HG02870 (cell line): ENCODE results near the gene ERN1.
"Not testable (repeated sequence)": the region's sequence is repeated elsewhere in the genome, so short reads cannot be mapped to it uniquely, and the experiment has no call there.

Experiments
- ATAC-seq: cut with Tn5 transposase; IDR thresholded peaks from one replicate; pipeline ENCODE4 v1.9.1; 2021; ENCODE audit warnings: mild to moderate bottlenecking, moderate library complexity; ENCODE audit not compliant: unreplicated experiment

Gene ERN1

DNA sequence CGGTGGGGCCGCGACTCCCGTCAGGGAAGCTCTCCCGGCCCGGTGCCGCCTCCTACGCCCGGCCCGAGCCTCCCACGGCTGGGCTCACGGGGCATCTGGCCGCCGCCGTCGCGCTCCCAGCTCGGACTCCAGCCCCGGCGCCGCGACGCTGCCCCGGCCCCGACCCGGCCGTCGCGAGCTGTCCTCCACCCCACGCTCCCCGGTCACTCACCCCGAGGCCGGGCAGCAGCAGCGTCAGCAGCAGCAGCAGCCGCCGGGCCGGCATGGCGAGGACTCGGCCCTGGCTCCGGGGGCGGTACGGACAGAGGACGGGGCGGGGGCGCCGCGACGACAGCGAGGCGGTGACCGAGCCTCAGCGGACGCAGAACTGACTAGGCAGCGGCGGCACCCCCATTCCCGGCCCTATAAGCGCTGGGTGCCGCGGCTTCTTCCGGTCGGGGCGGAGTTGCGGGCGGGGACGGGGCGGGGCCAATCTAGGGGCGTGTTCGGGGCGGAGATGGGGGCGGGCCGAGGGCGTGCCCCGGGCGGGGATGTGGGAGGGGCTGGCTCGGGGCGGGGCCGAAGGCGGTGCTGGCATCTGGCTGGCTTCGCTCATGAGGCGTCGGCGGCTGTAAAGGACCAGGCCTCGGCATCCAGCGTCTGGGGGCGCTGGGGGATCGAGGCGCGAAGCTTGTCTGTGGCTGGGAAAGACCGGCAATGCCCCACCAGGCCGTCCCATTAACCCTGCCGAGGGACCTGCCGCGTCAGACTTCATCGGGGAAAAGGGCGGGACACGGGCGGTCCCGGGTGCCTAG lies at the start of gene ERN1:
ERN1 (minus strand) TSS at position 380 of the 794 bp plus-strand sequence; CDS start at position 265, 115 bp downstream.
- ATAC-seq = peak; percentile 69

DNA sequence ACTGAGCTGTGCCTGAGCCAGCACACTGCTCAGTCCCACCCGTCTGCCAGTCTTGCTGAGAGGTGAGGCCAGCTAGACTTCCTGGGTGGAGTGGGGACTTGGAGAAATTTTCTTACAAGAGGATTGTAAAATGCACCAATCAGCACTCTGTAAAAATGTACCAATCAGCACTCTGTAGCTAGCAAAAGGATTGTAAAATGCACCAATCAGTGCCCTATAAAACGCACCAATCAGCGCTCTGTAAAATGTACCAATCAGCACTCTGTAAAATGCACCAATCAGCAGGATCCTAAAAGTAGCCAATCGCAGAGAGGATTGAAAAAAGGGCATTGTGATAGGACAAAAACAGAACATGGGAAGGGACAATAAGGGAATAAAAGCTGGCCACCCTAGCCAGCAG lies 49.1 kb upstream of the ERN1 start:
- ATAC-seq = not testable (repeated sequence)

DNA sequence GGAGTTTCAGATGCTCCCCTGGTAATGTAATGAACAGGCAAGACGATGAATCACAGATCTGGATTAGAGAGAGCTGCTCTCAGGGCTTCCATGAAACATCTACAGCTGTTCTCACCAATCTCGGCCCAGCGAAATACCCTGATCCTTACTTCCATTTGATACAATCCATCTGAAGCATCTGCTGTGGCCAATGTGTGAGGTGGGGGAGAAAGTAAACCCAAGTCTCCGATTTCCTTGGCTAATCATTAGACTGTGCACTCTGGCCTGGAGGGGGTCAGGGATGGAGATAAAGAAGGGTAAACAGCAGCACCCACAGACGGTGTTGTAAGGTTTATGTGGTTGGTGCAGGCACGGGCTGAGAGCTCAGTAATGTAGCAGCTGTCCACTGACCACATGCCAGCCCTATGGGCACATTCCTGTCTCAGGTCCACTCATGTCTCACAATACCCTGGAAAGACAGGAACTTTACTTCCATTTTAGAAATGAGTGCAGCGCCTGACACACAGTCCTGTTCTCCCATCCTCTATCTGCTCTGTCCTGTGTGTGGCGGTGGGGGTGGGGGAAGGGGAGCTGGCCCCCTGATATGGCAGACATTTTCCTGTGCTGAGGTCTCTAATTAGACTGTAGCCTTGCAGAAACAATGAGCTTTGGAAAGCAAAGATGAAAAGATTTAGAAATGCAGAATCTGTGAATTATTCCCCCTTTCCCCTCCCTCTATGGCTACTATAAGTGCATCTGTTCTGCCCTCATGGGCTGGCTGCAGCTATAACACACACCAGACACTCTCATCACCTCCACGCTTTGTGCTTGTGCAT lies 48.3 kb upstream of the ERN1 start:
- ATAC-seq = no peak

DNA sequence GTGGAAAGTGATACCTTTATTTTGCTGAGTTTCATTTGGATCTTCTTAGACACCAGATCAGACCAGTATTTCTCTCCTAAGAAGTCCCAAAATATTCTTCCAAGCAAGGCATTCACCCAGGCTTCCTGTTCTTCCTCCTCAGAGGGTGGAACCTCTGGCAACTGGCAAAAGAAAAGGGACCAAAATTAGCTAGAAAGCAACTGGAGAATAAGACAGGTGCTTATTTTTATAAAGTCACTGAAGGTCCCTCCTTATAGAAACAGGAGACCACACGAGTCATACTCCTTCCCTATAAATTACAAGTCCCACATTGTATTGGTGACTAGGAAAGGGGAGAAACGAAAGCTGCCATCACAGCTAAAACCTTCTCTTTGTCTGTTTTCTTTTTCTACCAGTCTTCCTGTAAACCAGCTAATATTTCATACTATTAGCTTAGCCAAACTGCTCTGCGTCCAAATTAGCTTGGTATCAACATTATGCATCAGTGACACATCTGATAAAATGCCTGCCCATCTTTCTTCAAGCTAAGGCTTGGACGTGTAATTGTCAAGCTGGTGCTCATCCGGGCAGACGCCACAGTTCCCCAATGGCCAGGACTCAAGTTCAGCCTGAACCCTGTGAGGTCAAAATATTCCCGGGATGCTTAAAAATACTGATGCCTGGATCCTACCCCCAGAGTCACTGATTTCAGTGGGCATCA lies 47.5 kb upstream of the ERN1 start:
- no peak for ATAC-seq

DNA sequence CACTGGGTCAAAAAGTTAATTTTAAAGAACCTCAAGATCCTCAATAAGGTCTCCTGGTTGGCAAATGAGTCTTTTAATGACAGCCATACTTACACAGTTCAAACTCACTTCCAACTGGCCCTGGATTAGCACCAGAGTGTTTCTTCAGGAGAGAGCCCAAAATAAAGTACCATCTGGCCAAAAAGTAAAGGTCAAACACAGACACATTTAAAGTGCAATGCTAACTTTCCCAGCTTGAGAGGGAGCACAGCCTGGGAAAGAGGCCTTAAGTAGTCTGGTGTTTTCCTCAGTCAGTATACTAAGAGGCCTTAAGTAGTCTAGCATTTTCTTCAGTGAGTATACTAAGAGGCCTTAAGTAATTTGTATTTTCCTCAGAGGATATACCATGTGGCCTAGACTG lies 46.6 kb upstream of the ERN1 start:
- ATAC-seq = no peak

DNA sequence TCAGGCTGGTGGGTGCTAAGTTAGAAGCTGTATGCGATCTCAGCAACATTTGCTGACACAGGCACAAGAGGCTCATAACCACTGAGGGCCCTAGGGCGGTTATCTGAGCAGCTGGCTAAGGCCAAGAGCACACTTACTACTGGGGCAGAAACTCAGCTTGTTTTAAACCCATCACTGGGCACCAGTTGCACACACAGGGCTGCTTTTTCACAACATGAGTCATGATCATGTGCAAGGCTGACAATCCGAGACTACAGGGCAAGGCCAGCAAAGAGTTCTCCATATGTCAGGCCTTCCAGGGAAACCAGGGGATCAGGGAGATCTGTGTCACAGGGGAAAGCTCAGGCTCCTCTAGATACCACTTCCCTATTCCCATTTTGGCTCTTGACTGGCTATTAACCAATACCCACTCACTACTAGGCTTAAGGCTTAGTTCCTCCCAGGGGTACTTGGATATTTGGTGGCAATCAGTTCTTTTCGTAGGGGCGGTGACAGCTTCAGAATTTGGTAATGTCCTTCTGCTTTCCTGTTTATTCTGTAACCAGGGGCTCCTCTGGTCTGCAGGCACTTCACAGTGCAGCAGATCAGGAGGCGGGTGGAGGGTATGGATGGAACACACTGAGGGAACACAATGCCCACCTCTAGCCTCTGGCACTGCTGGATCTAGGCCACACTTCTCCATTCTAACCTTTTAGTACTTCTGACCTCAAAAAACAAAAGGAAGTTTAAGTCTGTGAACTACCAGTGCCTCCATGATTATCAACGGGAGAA lies 44.9 kb upstream of the ERN1 start:
- ATAC-seq = no peak

DNA sequence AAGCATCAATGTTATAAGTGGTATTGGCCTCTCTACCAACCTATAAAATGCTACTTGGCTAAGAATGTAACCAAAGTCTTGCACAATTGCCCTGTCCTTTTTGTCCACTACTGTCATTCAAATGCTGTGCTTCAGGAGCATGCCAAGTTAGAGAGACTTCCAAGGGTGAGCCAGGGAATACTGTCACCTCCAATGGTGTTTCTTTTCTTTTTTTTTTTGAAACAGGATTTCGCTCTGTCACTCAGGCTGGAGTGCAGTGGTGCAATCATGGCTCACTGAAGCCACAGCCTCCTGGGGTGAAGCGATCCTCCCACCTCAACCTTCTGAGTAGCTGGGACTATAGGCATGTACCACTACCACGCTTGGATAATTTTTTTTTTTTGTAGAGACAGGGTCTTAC lies 43.7 kb upstream of the ERN1 start:
- ATAC-seq = no peak

DNA sequence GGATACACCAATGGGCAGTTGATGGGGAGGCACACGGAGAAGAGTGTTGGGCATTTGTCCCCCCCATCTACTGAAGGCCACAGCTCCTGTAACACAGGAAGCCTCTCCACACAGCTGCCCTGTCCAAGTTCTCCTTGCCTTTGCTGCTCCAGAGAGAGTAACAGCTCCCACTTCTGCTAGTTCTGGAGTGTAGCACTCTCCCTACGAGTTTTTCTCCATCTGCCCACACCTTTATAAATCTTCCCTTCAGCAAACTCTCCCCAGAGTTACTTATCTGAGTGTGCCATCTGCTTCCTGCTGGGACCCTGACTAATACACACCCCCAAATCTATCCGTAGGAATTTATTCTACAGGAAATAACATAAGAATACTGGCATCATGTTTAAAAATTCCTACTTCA lies 42.6 kb upstream of the ERN1 start:
- no peak for ATAC-seq

DNA sequence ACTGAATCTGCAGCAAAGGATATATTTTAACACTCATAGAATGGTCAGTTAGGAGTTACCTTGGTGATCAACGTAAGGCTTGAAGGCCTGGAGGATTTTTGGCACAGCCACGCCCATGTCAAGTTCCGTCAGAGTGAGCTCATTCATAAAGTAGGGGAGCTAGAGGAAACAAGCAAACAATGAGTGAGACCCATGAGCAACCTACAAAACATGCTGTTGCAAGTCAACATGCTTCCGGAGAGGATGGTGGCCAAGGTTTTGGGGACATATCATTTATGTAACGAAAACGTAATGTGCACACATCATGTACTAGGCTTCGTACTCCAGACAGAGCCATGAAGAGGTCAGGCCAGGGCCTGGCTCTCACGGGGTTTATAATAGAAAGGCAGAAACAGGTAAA lies 41.1 kb upstream of the ERN1 start:
- ATAC-seq = no peak

DNA sequence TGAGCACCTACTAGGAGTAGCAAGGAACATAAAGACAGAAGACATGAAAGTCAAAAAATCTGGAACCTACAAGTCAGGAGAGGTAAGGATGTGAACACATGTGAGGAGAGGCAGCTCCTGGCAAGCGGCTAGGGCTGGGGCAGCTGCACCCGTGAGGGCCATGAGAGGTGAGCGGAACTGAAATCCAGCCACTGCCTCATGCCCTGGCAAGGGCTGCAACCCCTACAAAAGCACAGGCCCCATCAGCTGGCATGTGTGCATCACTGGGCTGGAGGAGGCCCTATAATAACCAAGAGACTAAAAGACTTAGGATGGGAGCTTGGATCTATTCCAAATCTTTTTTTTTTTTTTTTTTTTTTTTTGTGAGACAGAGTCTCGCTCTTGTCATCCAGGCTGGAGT lies 40.3 kb upstream of the ERN1 start:
- ATAC-seq = no peak

DNA sequence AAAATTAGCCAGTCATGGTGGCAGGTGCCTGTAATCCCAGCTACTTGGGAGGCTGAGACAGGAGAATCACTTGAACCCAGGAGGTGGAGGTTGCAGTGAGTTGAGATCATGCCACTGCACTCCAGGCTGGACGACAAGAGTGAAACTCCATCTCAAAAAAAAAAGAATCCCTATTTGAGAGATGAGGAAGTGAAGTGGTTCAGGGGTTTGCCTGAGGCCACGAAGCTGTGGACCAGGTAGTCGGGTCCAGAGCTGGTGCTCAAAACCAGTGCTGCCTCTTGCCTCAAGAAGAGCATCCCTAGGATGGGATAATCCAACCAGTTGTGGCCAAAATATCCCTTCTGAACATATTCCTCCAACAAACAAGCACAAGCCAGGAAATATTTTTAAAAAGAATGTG lies 37.7 kb upstream of the ERN1 start:
- ATAC-seq = not testable (repeated sequence)

DNA sequence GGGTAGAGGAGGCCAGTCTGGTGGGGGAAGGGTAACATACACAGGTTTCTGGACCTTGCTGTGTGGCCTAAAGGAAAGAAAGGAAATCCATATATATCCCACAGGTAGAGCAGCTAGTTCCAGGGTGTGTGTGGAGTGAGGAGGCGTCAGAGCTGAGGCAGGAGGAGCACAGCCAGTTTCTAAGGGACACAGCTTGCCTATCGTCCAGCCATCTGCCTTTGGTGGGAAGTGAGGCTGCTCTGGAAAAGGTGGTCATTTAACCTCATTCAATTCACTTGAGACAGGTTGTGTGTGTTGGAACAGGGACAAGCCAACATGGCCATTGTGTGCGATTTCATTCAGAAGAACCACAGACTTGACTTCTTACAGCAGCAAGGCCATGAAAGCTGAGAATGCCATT lies 36.9 kb upstream of the ERN1 start:
- no peak for ATAC-seq

DNA sequence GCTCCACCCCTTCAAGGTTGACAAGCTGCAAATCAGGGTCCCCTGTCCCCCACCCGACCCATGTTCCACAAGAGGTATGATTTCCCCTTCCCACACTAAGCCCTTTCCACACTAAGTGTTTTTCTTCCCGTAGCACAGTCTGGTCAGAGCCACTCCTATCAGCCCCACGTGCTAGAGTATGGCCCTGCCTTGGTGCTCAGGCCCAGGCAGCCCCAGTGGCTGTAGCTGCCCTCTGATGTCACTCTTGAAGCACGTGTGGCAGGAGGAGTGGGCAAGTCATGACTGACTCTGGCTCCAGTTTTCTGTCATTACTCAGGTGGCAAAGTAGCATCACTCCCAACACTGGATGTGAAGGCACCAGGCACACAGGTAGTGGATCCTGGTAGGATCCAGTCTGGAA lies 35.4 kb upstream of the ERN1 start:
- no peak for ATAC-seq

DNA sequence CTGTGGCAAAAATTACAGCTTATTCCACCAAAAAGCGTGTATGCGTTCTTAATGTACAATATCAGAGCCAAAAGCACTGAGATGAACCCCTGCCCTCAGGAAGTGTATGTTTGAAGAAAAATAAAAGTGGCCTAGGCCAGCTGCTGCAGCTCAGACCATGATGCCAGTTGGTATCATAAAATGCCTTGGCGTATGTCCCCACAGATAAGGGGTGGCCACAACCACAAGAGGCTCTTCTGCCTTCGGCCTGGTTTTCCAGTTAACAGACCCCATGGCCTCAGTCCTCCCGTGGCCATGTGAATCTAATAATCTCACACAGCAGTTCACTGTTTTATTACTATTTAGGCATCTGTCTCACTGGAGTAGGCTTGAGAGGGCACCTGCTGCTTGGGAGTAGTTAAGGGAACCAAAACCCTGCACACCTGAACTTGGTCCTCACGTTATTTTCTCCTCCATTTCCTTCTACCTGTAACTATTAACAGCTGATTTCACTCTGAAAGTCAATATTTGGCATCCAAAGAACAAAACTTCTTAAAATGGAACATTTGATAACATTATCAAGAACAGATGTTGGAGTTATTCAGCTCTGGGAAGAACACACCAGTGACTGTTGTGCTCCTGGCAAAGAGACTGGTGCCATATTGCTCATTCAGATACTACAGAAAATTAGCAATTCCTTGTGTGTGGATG lies 34.8 kb upstream of the ERN1 start:
- ATAC-seq = no peak

DNA sequence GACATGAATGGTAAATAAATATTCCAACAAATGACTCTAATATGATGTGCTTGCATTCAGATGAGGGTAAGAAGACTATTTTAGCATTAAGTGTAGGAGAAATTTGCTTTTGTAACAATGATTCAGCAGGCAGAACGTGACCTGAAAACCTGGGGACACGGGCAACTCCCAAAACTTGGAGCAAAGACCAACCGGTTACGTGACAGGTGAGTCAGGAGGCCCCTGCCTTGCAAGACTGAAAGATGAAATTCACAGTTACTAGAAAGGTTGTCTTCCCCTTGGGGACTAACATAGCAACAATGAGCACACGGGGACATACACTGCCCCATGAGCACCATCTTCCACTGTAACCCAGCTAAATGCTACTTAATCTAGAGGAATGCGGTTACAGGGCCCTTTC lies 33.5 kb upstream of the ERN1 start:
- no peak for ATAC-seq

DNA sequence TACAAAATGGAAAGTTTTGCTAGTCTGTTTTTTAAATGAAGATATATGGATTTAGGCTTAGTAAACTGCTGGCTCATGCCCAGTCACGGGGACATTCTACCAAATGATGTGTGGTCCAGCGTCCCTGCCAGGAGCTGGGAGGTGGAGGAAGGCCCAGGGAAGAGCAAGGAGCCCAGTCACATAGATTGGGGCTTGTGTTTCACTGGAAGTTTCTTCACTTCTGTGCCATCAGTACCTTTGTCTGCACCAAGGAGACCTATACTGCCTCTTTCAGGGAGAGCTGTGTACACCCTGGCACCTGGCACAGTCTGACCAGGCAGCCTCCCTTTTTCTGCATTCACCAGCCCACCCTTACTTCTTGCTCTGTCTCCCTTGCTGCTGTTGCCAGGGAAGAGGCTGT lies 32.6 kb upstream of the ERN1 start:
- ATAC-seq = no peak

DNA sequence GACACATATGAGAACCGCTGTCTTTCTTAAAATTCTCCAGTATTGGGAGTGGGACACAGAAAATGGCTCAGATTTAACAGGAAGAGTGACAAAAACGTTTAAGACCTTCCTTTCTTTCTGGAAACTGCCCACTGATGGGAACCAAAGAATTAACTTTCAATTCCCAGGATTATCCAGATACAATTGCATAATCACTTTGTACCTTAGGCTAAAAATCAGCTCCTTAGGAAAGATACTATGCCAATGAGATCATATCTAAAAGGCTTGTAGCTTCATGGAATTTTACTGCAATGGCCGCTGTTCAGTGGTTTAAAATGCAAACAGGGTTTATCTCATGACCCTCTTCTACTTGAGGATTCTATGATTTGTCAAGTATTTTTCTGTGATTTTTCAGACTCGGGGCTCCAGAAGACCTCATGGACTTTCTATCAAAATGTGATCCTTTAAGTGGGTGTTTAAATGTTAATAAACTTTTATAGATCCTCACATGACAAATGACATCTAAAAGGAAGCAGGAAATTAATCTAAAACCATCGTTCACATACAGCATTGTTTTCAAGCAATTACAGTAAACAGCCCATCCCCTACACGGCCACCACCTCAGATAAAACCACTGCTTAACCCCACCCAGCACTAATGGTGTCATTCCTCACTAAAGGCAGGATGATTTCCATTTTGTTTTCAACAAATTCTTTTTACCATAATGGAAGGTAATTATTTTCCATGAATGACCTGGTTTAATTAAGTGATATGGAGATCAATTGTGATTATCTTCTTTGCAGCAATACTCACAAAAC lies 31.6 kb upstream of the ERN1 start:
- ATAC-seq = no peak

DNA sequence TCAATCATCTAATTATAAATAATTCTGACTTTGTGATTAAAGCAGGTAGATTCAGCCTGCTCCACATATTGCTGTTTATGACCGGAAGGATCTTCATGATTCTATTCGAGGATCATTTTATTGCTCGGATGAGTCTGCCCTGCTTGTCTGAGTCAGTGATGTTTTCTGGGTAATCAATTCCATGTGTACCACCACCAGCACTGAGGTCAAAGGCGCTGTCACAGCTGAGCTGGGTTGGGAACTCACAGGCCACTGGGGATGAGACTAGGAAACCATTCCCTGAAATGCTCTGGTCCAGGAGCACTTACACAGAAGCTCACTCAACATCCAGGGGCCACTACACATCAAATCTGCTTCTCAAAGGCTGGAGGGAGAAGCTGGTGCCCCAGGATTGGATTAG lies 30.4 kb upstream of the ERN1 start:
- ATAC-seq = no peak

DNA sequence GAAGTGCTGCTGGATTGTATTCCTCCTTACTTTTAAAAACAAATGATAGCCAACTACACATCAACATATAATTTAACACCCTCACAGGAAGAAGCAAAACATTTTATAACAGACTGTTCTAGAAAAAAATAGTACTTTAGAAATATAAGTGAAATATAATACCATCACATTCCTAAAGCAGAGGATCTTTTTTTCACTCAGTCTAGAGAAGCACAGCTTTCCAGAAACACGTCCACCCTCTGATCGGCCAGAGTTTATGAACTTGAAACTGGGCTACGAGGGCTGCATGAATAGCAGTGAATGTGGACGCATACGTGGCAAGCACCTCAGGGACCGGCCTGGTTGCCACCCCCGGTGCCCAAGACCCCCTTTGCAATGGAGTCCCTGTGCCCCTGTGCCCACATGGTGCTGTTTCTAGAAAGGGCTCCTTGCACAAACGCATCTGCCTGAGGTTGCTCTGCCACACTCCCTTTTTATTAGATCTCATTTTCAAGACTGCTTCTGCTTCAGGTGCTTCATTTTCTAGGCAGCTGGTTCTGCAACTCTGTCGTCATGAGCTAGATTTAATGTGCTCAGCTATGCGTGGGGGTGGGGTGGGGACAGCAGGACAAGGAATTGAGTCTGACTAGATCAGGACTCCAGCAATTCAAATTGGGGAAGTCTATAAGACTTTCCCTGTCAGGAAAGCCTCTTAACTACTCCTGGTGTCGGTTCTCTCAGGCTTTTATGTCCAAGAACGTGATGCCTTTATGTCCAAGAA lies 29.1 kb upstream of the ERN1 start:
- ATAC-seq = no peak
